Measurements from ENCODE around the gene ARID5A.

Gene ARID5A

GRCh38 chr2:96520231-96520630, 16.3 kb upstream of the ARID5A start:
- Mint-ChIP-seq H3K9me3 (peaks cover 7% of the 10 kb centered on the region), H3K4me1 (no peaks in the 10 kb centered on the region), H3K4me3 (no peak overlapping the region), H3K36me3 (peaks cover 6% of the 10 kb centered on the region), H3K27me3 (no peaks in the 10 kb centered on the region), H3K27ac (no peak overlapping the region)

GRCh38 chr2:96520697-96521096, 15.9 kb upstream of the ARID5A start:
- no peaks in the 10 kb centered on the region for H3K4me1 Mint-ChIP-seq

GRCh38 chr2:96521219-96521618, 15.3 kb upstream of the ARID5A start:
- Mint-ChIP-seq H3K27ac (no peak overlapping the region), H3K27me3 (no peaks in the 10 kb centered on the region), H3K9me3 (peaks cover 7% of the 10 kb centered on the region), H3K4me1 (no peaks in the 10 kb centered on the region), H3K36me3 (peaks cover 6% of the 10 kb centered on the region), H3K4me3 (no peak overlapping the region)

More at GRCh38 chr2:96520697-96521096, 15.9 kb upstream of the ARID5A start:
- Mint-ChIP-seq H3K36me3 (peaks cover 6% of the 10 kb centered on the region), H3K27ac (no peak overlapping the region), H3K4me3 (no peak overlapping the region), H3K27me3 (no peaks in the 10 kb centered on the region), H3K9me3 (peaks cover 7% of the 10 kb centered on the region)

- H3K27ac Mint-ChIP-seq, result no peak overlapping the region
- H3K4me3 Mint-ChIP-seq, result no peak overlapping the region
Measured at GRCh38 chr2:96522304-96523203, 14.0 kb upstream of the ARID5A start.

GRCh38 chr2:96523659-96524481, 12.7 kb upstream of the ARID5A start:
- peaks cover 18% of the 10 kb centered on the region for H3K4me1 Mint-ChIP-seq
- no peaks in the 10 kb centered on the region for H3K27me3 Mint-ChIP-seq
- H3K4me3 Mint-ChIP-seq, result no peak overlapping the region

More at GRCh38 chr2:96522304-96523203, 14.0 kb upstream of the ARID5A start:
- no peaks in the 10 kb centered on the region for H3K36me3 Mint-ChIP-seq
- no peaks in the 10 kb centered on the region for H3K27me3 Mint-ChIP-seq
- peaks cover 6% of the 10 kb centered on the region for H3K4me1 Mint-ChIP-seq
- H3K9me3 Mint-ChIP-seq, result no peaks in the 10 kb centered on the region

GRCh38 chr2:96524482-96525210, 11.9 kb upstream of the ARID5A start:
- Mint-ChIP-seq H3K9me3 (no peaks in the 10 kb centered on the region), H3K4me1 (peaks cover 26% of the 10 kb centered on the region), H3K27me3 (no peaks in the 10 kb centered on the region), H3K4me3 (no peak overlapping the region), H3K36me3 (no peaks in the 10 kb centered on the region), H3K27ac (no peak overlapping the region)

More at GRCh38 chr2:96523659-96524481, 12.7 kb upstream of the ARID5A start:
- Mint-ChIP-seq H3K36me3 (no peaks in the 10 kb centered on the region), H3K9me3 (no peaks in the 10 kb centered on the region), H3K27ac (no peak overlapping the region)

- H3K27ac Mint-ChIP-seq, result no peak overlapping the region
- no peaks in the 10 kb centered on the region for H3K36me3 Mint-ChIP-seq
- no peaks in the 10 kb centered on the region for H3K9me3 Mint-ChIP-seq
- peaks cover 31% of the 10 kb centered on the region for H3K4me1 Mint-ChIP-seq
- no peak overlapping the region for H3K4me3 Mint-ChIP-seq
- no peaks in the 10 kb centered on the region for H3K27me3 Mint-ChIP-seq
Measured at GRCh38 chr2:96525211-96525507, 11.4 kb upstream of the ARID5A start.

GRCh38 chr2:96526101-96526591, 10.4 kb upstream of the ARID5A start:
- Mint-ChIP-seq H3K9me3 (no peaks in the 10 kb centered on the region), H3K27ac (no peak overlapping the region), H3K27me3 (no peaks in the 10 kb centered on the region), H3K4me1 (peaks cover 36% of the 10 kb centered on the region), H3K4me3 (no peak overlapping the region), H3K36me3 (no peaks in the 10 kb centered on the region)

GRCh38 chr2:96526615-96527285, 9.8 kb upstream of the ARID5A start:
- Mint-ChIP-seq H3K4me3 (peak overlapping the region; percentile 79), H3K27ac (peak overlapping the region; percentile 84), H3K27me3 (no peaks in the 10 kb centered on the region), H3K36me3 (no peaks in the 10 kb centered on the region), H3K4me1 (peaks cover 42% of the 10 kb centered on the region), H3K9me3 (no peaks in the 10 kb centered on the region)

- Mint-ChIP-seq H3K36me3 (no peaks in the 10 kb centered on the region), H3K27ac (peak overlapping the region; percentile 97), H3K9me3 (no peaks in the 10 kb centered on the region), H3K4me1 (peaks cover 49% of the 10 kb centered on the region), H3K27me3 (no peaks in the 10 kb centered on the region), H3K4me3 (peak overlapping the region; percentile 85)
Measured at GRCh38 chr2:96527286-96528005, 9.1 kb upstream of the ARID5A start.

GRCh38 chr2:96528006-96528699, 8.4 kb upstream of the ARID5A start:
- peaks cover 54% of the 10 kb centered on the region for H3K4me1 Mint-ChIP-seq
- peak overlapping the region; percentile 85 for H3K4me3 Mint-ChIP-seq

GRCh38 chr2:96528700-96529375, 7.7 kb upstream of the ARID5A start:
- H3K27ac Mint-ChIP-seq, result peak overlapping the region; percentile 97

More at GRCh38 chr2:96528006-96528699, 8.4 kb upstream of the ARID5A start:
- H3K36me3 Mint-ChIP-seq, result no peaks in the 10 kb centered on the region
- H3K27me3 Mint-ChIP-seq, result no peaks in the 10 kb centered on the region
- no peaks in the 10 kb centered on the region for H3K9me3 Mint-ChIP-seq
- H3K27ac Mint-ChIP-seq, result peak overlapping the region; percentile 97

GRCh38 chr2:96529376-96530143, 7.0 kb upstream of the ARID5A start:
- Mint-ChIP-seq H3K4me1 (peaks cover 65% of the 10 kb centered on the region), H3K27me3 (no peaks in the 10 kb centered on the region), H3K9me3 (no peaks in the 10 kb centered on the region), H3K4me3 (peak overlapping the region; percentile 85), H3K27ac (peak overlapping the region; percentile 96), H3K36me3 (no peaks in the 10 kb centered on the region)

More at GRCh38 chr2:96528700-96529375, 7.7 kb upstream of the ARID5A start:
- H3K4me1 Mint-ChIP-seq, result peaks cover 58% of the 10 kb centered on the region
- H3K36me3 Mint-ChIP-seq, result no peaks in the 10 kb centered on the region
- H3K9me3 Mint-ChIP-seq, result no peaks in the 10 kb centered on the region
- H3K4me3 Mint-ChIP-seq, result peak overlapping the region; percentile 85
- no peaks in the 10 kb centered on the region for H3K27me3 Mint-ChIP-seq
